ENCODE data around the gene CAPN8.

DNA sequence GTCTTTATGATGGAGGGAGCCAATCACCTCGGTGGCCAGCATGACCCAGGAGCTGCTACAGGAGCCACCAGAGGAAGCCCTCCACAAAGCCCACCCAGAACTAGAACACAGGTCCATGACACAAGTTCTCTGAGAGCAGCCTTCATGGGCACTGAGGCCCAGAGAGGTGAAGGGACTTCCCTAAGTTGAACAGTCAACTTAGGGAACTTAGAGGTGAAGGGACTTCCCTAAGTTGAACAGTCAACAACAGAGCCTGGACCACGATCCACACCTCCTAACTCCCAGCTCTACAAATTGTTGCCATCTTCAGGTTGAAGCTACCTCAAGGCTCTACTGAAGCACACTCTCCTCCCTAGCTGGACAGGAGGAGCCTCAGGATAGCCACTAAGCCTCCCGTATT lies 139.5 kb downstream of the CAPN8 start:
- no peak for TF ChIP-seq POLR2A (IDR thresholded peaks at IDR 0.05)
- TF ChIP-seq, protein P1, sequence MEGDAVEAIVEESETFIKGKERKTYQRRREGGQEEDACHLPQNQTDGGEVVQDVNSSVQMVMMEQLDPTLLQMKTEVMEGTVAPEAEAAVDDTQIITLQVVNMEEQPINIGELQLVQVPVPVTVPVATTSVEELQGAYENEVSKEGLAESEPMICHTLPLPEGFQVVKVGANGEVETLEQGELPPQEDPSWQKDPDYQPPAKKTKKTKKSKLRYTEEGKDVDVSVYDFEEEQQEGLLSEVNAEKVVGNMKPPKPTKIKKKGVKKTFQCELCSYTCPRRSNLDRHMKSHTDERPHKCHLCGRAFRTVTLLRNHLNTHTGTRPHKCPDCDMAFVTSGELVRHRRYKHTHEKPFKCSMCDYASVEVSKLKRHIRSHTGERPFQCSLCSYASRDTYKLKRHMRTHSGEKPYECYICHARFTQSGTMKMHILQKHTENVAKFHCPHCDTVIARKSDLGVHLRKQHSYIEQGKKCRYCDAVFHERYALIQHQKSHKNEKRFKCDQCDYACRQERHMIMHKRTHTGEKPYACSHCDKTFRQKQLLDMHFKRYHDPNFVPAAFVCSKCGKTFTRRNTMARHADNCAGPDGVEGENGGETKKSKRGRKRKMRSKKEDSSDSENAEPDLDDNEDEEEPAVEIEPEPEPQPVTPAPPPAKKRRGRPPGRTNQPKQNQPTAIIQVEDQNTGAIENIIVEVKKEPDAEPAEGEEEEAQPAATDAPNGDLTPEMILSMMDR (IDR thresholded peaks at IDR 0.05) = no peak

All from testis (tissue), 2 donors.